GM19328 (cell line): ENCODE measurements around the gene TEX2.
"Not testable (repeated sequence)": the region's sequence is repeated elsewhere in the genome, so short reads cannot be mapped to it uniquely, and the experiment has no call there.

ENCODE experiments used
- ATAC-seq: cut with Tn5 transposase; IDR thresholded peaks from one replicate; pipeline ENCODE4 v1.9.1; 2021; ENCODE audit warnings: mild to moderate bottlenecking, moderate library complexity; ENCODE audit not compliant: unreplicated experiment

Gene TEX2

GRCh38 chr17:64216338-64217248 lies 46.5 kb downstream of the TEX2 start:
- no peak for ATAC-seq

- no peak for ATAC-seq
These were observed 47.1 kb downstream of the TEX2 start for GRCh38 chr17:64216000-64216337.

GRCh38 chr17:64214950-64215349 lies 48.1 kb downstream of the TEX2 start:
- ATAC-seq: no peak

- no peak for ATAC-seq
These were observed 48.9 kb downstream of the TEX2 start for GRCh38 chr17:64213995-64214811.

GRCh38 chr17:64212122-64212521 lies 50.9 kb downstream of the TEX2 start:
- ATAC-seq: no peak

GRCh38 chr17:64209983-64210382 lies 53.1 kb downstream of the TEX2 start:
- no peak for ATAC-seq

- ATAC-seq: no peak
These were observed 53.6 kb downstream of the TEX2 start for GRCh38 chr17:64209356-64209941.

GRCh38 chr17:64208656-64209055 lies 54.4 kb downstream of the TEX2 start:
- not testable (repeated sequence) for ATAC-seq

- ATAC-seq: no peak
These were observed 57.3 kb downstream of the TEX2 start for GRCh38 chr17:64205804-64206203.

GRCh38 chr17:64203630-64204029 lies 59.4 kb downstream of the TEX2 start:
- ATAC-seq: no peak

- ATAC-seq: no peak
These were observed 60.2 kb downstream of the TEX2 start for GRCh38 chr17:64202683-64203344.

GRCh38 chr17:64200080-64201032 lies 62.7 kb downstream of the TEX2 start:
- ATAC-seq: no peak

GRCh38 chr17:64198331-64199090 lies 64.5 kb downstream of the TEX2 start:
- no peak for ATAC-seq

- ATAC-seq: no peak
These were observed 66.5 kb downstream of the TEX2 start for GRCh38 chr17:64196601-64197000.

- ATAC-seq: no peak
These were observed 69.5 kb downstream of the TEX2 start for GRCh38 chr17:64193561-64193960.

- ATAC-seq: no peak
These were observed 70.5 kb downstream of the TEX2 start for GRCh38 chr17:64192589-64192988.

- no peak for ATAC-seq
These were observed 72.6 kb downstream of the TEX2 start for GRCh38 chr17:64190472-64190871.

GRCh38 chr17:64188088-64188487 lies 75.0 kb downstream of the TEX2 start:
- no peak for ATAC-seq
